ENCODE measurements around the gene DLST.

Gene DLST

DNA sequence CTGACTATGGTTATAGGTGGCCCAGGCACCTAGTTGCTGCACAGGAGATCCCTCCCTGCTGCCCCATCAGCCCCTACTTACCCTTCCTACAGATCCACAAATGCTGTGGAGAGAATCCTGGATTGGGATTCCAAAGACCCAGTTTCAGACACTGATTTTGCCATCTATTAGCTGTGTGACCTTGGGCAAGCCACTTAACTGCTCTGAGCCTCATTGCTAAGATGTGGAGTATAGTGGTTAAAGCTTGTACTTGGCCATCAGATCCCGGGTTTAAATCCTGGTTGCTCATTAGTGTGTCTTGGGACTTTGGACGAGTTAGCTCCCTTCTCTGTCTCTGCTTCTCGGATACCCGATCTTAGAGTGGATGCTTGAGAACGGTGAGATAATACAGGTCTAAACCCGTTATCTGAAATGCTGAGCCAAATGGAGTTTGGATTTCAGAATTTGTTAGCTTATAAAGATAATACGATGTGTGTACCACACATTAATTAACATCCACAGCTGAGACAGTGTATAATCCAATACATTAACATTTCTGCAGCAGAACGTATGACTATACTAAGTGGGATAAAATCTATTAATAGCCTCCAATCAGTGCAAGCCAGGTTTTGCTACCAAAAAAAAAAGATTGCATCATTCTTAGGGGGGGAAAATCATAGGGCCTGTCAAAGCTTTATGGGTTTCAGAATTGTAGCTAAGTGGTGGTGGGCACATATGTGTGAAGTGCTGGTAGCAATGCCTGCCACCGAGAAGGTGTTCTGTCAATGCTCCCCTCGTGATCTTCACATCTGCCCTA is 21.8 kb upstream of the DLST start:
- DNase-seq (ENCODE audit: low read depth in 2 of 2), result no peak
- TF ChIP-seq, protein P1, sequence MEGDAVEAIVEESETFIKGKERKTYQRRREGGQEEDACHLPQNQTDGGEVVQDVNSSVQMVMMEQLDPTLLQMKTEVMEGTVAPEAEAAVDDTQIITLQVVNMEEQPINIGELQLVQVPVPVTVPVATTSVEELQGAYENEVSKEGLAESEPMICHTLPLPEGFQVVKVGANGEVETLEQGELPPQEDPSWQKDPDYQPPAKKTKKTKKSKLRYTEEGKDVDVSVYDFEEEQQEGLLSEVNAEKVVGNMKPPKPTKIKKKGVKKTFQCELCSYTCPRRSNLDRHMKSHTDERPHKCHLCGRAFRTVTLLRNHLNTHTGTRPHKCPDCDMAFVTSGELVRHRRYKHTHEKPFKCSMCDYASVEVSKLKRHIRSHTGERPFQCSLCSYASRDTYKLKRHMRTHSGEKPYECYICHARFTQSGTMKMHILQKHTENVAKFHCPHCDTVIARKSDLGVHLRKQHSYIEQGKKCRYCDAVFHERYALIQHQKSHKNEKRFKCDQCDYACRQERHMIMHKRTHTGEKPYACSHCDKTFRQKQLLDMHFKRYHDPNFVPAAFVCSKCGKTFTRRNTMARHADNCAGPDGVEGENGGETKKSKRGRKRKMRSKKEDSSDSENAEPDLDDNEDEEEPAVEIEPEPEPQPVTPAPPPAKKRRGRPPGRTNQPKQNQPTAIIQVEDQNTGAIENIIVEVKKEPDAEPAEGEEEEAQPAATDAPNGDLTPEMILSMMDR (IDR thresholded peaks at IDR 0.05; ENCODE audit: low read depth, low read length), result no peak
- H3K4me3 ChIP-seq (replicated peaks in 1 of 2; ENCODE audit: low read depth in 2 of 2, low read length in 2 of 2), result no peak overlapping the region

DNA sequence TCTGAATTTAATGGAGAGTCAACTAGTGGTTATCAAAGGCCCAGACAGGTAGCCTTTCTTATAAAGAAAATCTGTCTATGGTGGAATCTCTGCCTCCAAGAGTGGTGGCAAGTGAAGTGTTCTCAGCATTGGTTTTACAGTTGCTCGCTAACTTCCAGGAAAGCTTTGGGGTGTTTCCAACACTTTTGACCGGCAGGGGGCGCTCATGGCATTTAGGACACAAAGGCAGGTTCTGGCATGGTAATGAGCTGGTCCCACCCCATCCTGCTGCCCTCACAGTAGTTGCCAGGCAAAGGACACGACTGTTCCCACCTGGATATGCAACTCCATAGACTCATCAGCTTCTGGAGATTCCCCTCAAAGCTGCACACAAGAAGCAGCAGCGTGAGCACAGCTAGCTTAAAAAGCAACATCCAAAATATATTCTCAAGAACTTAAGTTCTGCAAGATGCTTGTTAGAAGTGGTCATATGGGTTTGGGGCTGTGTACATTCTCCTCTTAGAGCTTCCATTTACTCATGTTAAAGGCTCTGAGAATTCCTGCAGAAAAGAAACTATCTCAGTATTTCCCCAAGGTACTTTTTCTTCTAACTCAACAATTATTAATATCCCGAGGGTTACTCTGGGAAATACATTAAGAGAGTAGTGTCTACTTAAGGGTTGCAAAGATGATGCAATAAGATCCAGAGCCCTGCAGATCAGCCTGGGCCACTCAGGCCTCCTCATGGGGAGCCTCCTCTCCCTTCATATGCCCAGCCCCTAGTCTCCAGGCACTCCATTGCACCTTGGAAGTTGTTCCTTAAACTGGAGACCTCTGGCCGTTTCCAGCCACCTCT is 20.6 kb upstream of the DLST start:
- DNase-seq (ENCODE audit: low read depth in 2 of 2), result peak; percentile 90 to 91
- TF ChIP-seq, protein P1 (IDR thresholded peaks at IDR 0.05; ENCODE audit: low read depth, low read length), result peak; percentile 90
- no peak overlapping the region for H3K4me3 ChIP-seq (replicated peaks in 1 of 2; ENCODE audit: low read depth in 2 of 2, low read length in 2 of 2)

DNA sequence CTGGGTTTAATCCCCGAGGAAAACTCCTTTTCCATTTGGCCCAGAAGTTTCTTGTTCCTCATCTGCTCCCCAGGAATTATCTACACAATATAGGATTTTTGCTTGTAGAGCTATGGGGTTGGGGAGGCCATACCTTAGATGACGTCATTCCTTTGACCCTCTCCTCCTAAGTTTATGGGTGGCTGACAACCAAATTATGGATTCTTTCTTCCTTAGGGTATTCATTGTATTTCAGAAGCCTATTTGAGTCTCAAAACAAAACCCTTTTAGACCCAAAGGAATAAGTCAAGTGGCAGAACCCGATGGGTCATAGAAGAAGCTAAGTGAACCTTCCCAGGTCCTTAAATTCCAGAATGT is 20.0 kb upstream of the DLST start:
- H3K4me3 ChIP-seq (replicated peaks in 1 of 2; ENCODE audit: low read depth in 2 of 2, low read length in 2 of 2), result no peak overlapping the region
- DNase-seq (ENCODE audit: low read depth in 2 of 2), result no peak
- TF ChIP-seq, protein P1 (IDR thresholded peaks at IDR 0.05; ENCODE audit: low read depth, low read length), result no peak

DNA sequence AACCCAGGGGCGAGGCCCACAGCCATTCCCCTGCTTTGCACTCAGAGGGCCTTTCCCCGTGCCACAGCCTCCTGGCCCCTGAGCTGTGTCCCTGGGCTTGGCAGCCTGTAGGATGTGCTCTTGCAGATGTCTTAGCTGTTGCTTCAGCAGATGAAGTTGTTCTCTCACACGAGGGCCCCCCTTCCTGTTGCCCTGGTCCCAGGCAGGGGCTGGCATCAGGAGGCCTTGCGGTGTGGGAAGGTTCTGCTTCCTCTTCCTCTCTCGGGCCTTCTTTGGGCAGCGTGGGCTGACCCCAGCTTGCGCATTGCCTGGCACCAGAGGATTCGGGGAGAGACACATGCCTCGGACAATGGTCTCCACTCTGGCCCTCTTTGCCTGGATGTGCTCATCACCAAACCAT is 18.4 kb upstream of the DLST start:
- no peak overlapping the region for H3K4me3 ChIP-seq (replicated peaks in 1 of 2; ENCODE audit: low read depth in 2 of 2, low read length in 2 of 2)
- DNase-seq (ENCODE audit: low read depth in 2 of 2), result no peak
- TF ChIP-seq, protein P1 (IDR thresholded peaks at IDR 0.05; ENCODE audit: low read depth, low read length), result no peak

DNA sequence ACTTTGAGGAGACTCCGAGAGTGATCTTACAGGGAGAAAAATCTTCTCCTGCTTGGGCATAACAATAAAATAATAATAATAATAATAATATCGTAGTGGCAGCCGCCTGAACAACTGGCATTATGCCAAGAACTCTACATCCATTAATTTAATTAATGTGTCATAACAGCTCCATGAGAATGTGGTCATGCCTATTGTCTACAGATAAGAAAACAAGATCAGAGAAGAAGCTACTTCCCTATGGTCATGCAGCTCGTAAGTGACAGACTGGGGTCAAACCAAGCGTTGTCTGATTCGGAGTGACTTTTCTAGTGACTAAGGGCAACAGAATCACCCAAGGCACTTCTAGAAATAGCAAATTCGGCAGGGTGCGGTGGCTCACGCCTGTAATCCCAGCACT is 17.5 kb upstream of the DLST start:
- no peak overlapping the region for H3K4me3 ChIP-seq (replicated peaks in 1 of 2; ENCODE audit: low read depth in 2 of 2, low read length in 2 of 2)
- TF ChIP-seq, protein P1 (IDR thresholded peaks at IDR 0.05; ENCODE audit: low read depth, low read length), result no peak
- no peak for DNase-seq (ENCODE audit: low read depth in 2 of 2)

DNA sequence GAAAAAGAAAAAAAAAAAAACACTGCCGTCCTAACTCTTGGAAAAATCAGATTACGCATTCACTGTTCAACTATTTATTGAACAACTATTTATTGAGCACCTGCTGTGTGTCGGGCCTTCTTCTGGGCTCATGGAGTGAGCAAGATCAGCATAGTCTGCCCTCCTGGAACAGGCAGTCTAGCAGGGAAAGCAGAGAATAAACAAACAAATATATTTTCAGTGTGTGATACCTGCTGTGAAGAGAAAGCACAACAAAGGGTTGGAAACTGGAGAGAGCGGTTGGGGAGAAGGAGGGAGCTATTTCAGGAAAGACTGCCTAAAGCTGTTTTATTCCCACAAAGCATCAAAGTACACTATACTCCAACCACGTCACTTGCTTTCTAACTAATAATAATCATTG is 16.6 kb upstream of the DLST start:
- TF ChIP-seq, protein P1 (IDR thresholded peaks at IDR 0.05; ENCODE audit: low read depth, low read length), result no peak
- no peak for DNase-seq (ENCODE audit: low read depth in 2 of 2)
- no peak overlapping the region for H3K4me3 ChIP-seq (replicated peaks in 1 of 2; ENCODE audit: low read depth in 2 of 2, low read length in 2 of 2)

Measured in cardiac fibroblast (primary cell).